Smooth muscle cell (in vitro differentiated cells): ENCODE results near the gene VAMP2. TPM values are rescaled to one million over a fixed set of nuclear protein-coding genes. Genes with fewer than 3 reads are reported as not detected.

ENCODE experiments used
- DNase-seq: peaks from one replicate; lab custom pipeline; 2025; ENCODE audit not compliant: unreplicated experiment; lab: John Stamatoyannopoulos, UW
- H2AFZ ChIP-seq: fragments of 200-600 bp; sonication (generic); 2 replicates; pipeline ENCODE4 v1.6.0; 2016; ENCODE audit warnings: antibody characterized with exemption, low read depth, mild to moderate bottlenecking
- H3F3A ChIP-seq: fragments of 200-600 bp; sonication (generic); 2 replicates; pipeline ENCODE4 v1.6.0; 2017; ENCODE audit warnings: antibody characterized with exemption, low read depth
- H3K27ac ChIP-seq: fragments of 200-600 bp; sonication (generic); 2 replicates; pipeline ENCODE4 v1.5.1; 2016; ENCODE audit warnings: low read depth, mild to moderate bottlenecking
- H3K27me3 ChIP-seq: fragments of 200-600 bp; sonication (generic); 2 replicates; pipeline ENCODE4 v1.6.1; 2016; ENCODE audit warnings: low read depth, mild to moderate bottlenecking
- H3K36me3 ChIP-seq: fragments of 200-600 bp; sonication (generic); 2 replicates; pipeline ENCODE4 v1.5.1; 2016; ENCODE audit warnings: low read depth
- H3K4me1 ChIP-seq: fragments of 200-600 bp; sonication (generic); 2 replicates; pipeline ENCODE4 v1.5.1; 2016; ENCODE audit warnings: low read depth
- H3K4me2 ChIP-seq: fragments of 200-600 bp; sonication (generic); 2 replicates; pipeline ENCODE4 v1.6.0; 2016; ENCODE audit warnings: mild to moderate bottlenecking
- H3K4me3 ChIP-seq: fragments of 200-600 bp; sonication (generic); 2 replicates; pipeline ENCODE4 v1.5.1; 2016; ENCODE audit warnings: mild to moderate bottlenecking
- H3K79me2 ChIP-seq: fragments of 200-600 bp; sonication (generic); 2 replicates; pipeline ENCODE4 v1.6.0; 2016; ENCODE audit warnings: low read depth, mild to moderate bottlenecking
- H3K9ac ChIP-seq: fragments of 200-600 bp; sonication (generic); 2 replicates; pipeline ENCODE4 v1.6.0; 2016; ENCODE audit warnings: low read depth
- H3K9me3 ChIP-seq: fragments of 200-600 bp; sonication (generic); replicated peaks from 2 replicates; pipeline ENCODE4 v1.5.1; 2016; ENCODE audit warnings: low read depth
- H4K20me1 ChIP-seq: fragments of 200-600 bp; sonication (generic); 2 replicates; pipeline ENCODE4 v1.6.0; 2016; ENCODE audit warnings: low read depth
- WGBS: methylation state at CpG from one replicate; pipeline ENCODE4 v1.1.7; 2016; ENCODE audit warnings: low lambda C conversion rate; 5-methylcytosine and 5-hydroxymethylcytosine counted together
- polyA plus RNA-seq: library from polyadenylated mRNA; unstranded; fragments of >200 nt; fragmentation: Nextera tagmentation; extraction: Ambion mirVana; gene quantifications from 2 replicates; pipeline ENCODE4 v1.2.1, GENCODE V29; 2016
- total RNA-seq: library from RNA; depleted of rRNA; stranded (reverse); fragments of >200 nt; gene quantifications from 2 replicates; pipeline ENCODE4 v1.2.3, GENCODE V29; 2014
- TF ChIP-seq, protein P1 (sequence below): fragments of 200-600 bp; sonication (generic); IDR thresholded peaks from 2 replicates; pipeline ENCODE4 v1.5.1; 2017; ENCODE audit warnings: borderline replicate concordance, mild to moderate bottlenecking, antibody characterized with exemption; ENCODE audit not compliant: insufficient read depth, poor library complexity, severe bottlenecking

The VAMP2 gene, protein sequence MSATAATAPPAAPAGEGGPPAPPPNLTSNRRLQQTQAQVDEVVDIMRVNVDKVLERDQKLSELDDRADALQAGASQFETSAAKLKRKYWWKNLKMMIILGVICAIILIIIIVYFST
- total RNA-seq (5.7 and 8.1 TPM in 2 replicates), polyA plus RNA-seq (20.1 and 28.9 TPM in 2 replicates)

GRCh38 chr17:8162233-8162996 is at the start of gene VAMP2:
TSS of gene VAMP2 (minus strand) at chr17:8162948. CDS start at chr17:8162879, 69 bp downstream.
- Histone ChIP-seq H2AFZ (peak within 1 kb of the TSS; percentile 98), H3F3A (peaks cover 5% of the 10 kb centered on the region), H3K27ac (peak within 1 kb of the TSS; percentile 76), H3K27me3 (no peaks in the 10 kb centered on the region), H3K4me3 (peak within 1 kb of the TSS; percentile 99), H3K4me1 (peaks cover 22% of the 10 kb centered on the region), H3K9me3 (no peaks in the 10 kb centered on the region), H3K36me3 (no peaks in the 10 kb centered on the region), H3K79me2 (peaks cover 17% of the 10 kb centered on the region), H4K20me1 (peaks cover 13% of the 10 kb centered on the region), H3K9ac (peak within 1 kb of the TSS; percentile 98), H3K4me2 (peak within 1 kb of the TSS; percentile 99)
- peak; percentile 42 for DNase-seq
- TF ChIP-seq, protein P1, sequence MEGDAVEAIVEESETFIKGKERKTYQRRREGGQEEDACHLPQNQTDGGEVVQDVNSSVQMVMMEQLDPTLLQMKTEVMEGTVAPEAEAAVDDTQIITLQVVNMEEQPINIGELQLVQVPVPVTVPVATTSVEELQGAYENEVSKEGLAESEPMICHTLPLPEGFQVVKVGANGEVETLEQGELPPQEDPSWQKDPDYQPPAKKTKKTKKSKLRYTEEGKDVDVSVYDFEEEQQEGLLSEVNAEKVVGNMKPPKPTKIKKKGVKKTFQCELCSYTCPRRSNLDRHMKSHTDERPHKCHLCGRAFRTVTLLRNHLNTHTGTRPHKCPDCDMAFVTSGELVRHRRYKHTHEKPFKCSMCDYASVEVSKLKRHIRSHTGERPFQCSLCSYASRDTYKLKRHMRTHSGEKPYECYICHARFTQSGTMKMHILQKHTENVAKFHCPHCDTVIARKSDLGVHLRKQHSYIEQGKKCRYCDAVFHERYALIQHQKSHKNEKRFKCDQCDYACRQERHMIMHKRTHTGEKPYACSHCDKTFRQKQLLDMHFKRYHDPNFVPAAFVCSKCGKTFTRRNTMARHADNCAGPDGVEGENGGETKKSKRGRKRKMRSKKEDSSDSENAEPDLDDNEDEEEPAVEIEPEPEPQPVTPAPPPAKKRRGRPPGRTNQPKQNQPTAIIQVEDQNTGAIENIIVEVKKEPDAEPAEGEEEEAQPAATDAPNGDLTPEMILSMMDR, result no peak
- WGBS, result under 1% methylated on average over 48 of the region's 75 CpGs

GRCh38 chr17:8210761-8211458 is 48.2 kb upstream of the VAMP2 start:
- Histone ChIP-seq H3F3A (no peaks in the 10 kb centered on the region), H2AFZ (peak overlapping the region; percentile 80), H3K4me3 (peak overlapping the region; percentile 65), H3K4me1 (peaks cover 8% of the 10 kb centered on the region), H3K79me2 (peaks cover 22% of the 10 kb centered on the region), H3K27ac (peak overlapping the region; percentile 78), H3K36me3 (no peaks in the 10 kb centered on the region), H3K4me2 (peak overlapping the region; percentile 92), H3K9me3 (no peaks in the 10 kb centered on the region), H4K20me1 (no peaks in the 10 kb centered on the region), H3K27me3 (no peaks in the 10 kb centered on the region), H3K9ac (peak overlapping the region; percentile 46)
- WGBS, result 27% methylated on average over 22 of the region's 22 CpGs
- TF ChIP-seq, protein P1, result no peak
- DNase-seq, result no peak

GRCh38 chr17:8209907-8210760 is 47.4 kb upstream of the VAMP2 start, which contains the start of gene AURKB:
TSS of gene AURKB (minus strand) at chr17:8210575. CDS start at chr17:8210224, 351 bp downstream.
- TF ChIP-seq, protein P1, result no peak
- Histone ChIP-seq H3K9me3 (no peaks in the 10 kb centered on the region), H2AFZ (peak within 1 kb of the TSS; percentile 80), H3K27me3 (no peaks in the 10 kb centered on the region), H3K36me3 (no peaks in the 10 kb centered on the region), H4K20me1 (no peaks in the 10 kb centered on the region), H3F3A (no peaks in the 10 kb centered on the region), H3K27ac (peak within 1 kb of the TSS; percentile 78), H3K4me2 (peak within 1 kb of the TSS; percentile 92), H3K79me2 (peaks cover 22% of the 10 kb centered on the region), H3K9ac (peak within 1 kb of the TSS; percentile 46), H3K4me1 (peaks cover 8% of the 10 kb centered on the region), H3K4me3 (peak within 1 kb of the TSS; percentile 65)
- WGBS, result 1% methylated on average over 35 of the region's 46 CpGs
- DNase-seq, result peak; percentile 61
